Spinal cord (tissue), 10 donors: ENCODE measurements around the gene OR52I1. TPM values are rescaled to one million over a fixed set of nuclear protein-coding genes. Genes with fewer than 3 reads are reported as not detected.

Source experiments
- DNase-seq, 6 donors: peaks; one replicate each; pipeline versions ENCODE4 v3.0.0 to v3.0.0-alpha.2; 2013 to 2015; ENCODE audit warnings: low spot score in 6 of 6, low read depth in 4 of 6
- H3K27ac ChIP-seq: one replicate; pipeline ENCODE4 v1.5.1; 2013; ENCODE audit warnings: low read depth, low read length, control low read depth
- H3K27me3 ChIP-seq: one replicate; pipeline ENCODE4 v1.6.1; 2013; ENCODE audit warnings: low read length; ENCODE audit not compliant: control insufficient read depth, insufficient read depth
- H3K36me3 ChIP-seq: one replicate; pipeline ENCODE4 v1.6.1; 2013; ENCODE audit warnings: low read length; ENCODE audit not compliant: control insufficient read depth, insufficient read depth
- H3K4me1 ChIP-seq: one replicate; pipeline ENCODE4 v1.6.1; 2013; ENCODE audit warnings: low read length; ENCODE audit not compliant: control insufficient read depth, insufficient read depth
- H3K4me3 ChIP-seq: one replicate; pipeline ENCODE4 v1.5.1; 2013; ENCODE audit warnings: low read depth, low read length, control low read depth
- H3K9me3 ChIP-seq: one replicate; pipeline ENCODE4 v1.6.1; 2013; ENCODE audit warnings: low read length; ENCODE audit not compliant: control insufficient read depth, insufficient read depth
- WGBS: methylation state at CpG from one replicate; pipeline ENCODE4 v1.1.5; 2013; ENCODE audit warnings: missing lambda C conversion rate; ENCODE audit not compliant: insufficient coverage; 5-methylcytosine and 5-hydroxymethylcytosine counted together
- polyA plus RNA-seq, 2 donors: library from polyadenylated mRNA; unstranded; fragments of 120-200 nt; gene quantifications; one replicate each; pipeline ENCODE4 v1.2.1, GENCODE V29; 2013; ENCODE audit not compliant: insufficient read length in 2 of 2
- total RNA-seq, 2 donors: library from RNA; depleted of rRNA in 1 of 2; stranded (reverse); fragments of 120-200 nt in 1 of 2; fragments of >200 nt in 1 of 2; gene quantifications; one replicate each; pipeline versions ENCODE4 v1.2.3 to v1.2.4, GENCODE V29; 2013 to 2014
- donor health status: healthy.

Gene OR52I1
- total and polyA plus RNA-seq, 4 donors, result 0.08 TPM; not detected in 3

- Histone ChIP-seq H3K27ac (no peak overlapping the region), H3K9me3 (no peaks in the 10 kb centered on the region), H3K4me1 (peaks cover 8% of the 10 kb centered on the region), H3K27me3 (no peaks in the 10 kb centered on the region), H3K4me3 (no peak overlapping the region), H3K36me3 (no peaks in the 10 kb centered on the region)
- WGBS, result 88% methylated on average over 3 of the region's 3 CpGs
- DNase-seq, result no peak
These were observed 43.8 kb downstream of the OR52I1 start for GRCh38 chr11:4637662-4638047.

- DNase-seq, result no peak
- Histone ChIP-seq H3K9me3 (no peaks in the 10 kb centered on the region), H3K27me3 (no peaks in the 10 kb centered on the region), H3K4me1 (peaks cover 8% of the 10 kb centered on the region), H3K27ac (no peak overlapping the region), H3K4me3 (no peak overlapping the region), H3K36me3 (no peaks in the 10 kb centered on the region)
- 92% methylated on average over 5 of the region's 6 CpGs for WGBS
These were observed 46.1 kb downstream of the OR52I1 start for GRCh38 chr11:4639931-4640330.

GRCh38 chr11:4641501-4641900, 47.7 kb downstream of the OR52I1 start:
- Histone ChIP-seq H3K4me3 (no peak overlapping the region), H3K36me3 (no peaks in the 10 kb centered on the region), H3K27me3 (no peaks in the 10 kb centered on the region), H3K4me1 (peaks cover 8% of the 10 kb centered on the region), H3K27ac (no peak overlapping the region), H3K9me3 (no peaks in the 10 kb centered on the region)
- no peak for DNase-seq
- 95% methylated on average over 7 of the region's 7 CpGs for WGBS

- Histone ChIP-seq H3K36me3 (no peaks in the 10 kb centered on the region), H3K4me3 (no peak overlapping the region), H3K9me3 (no peaks in the 10 kb centered on the region), H3K27me3 (no peaks in the 10 kb centered on the region), H3K27ac (no peak overlapping the region), H3K4me1 (peaks cover 4% of the 10 kb centered on the region)
- no peak for DNase-seq
- WGBS, result 83% methylated on average over 6 of the region's 7 CpGs
These were observed 48.2 kb downstream of the OR52I1 start for GRCh38 chr11:4642043-4642442.

- Histone ChIP-seq H3K4me1 (no peaks in the 10 kb centered on the region), H3K36me3 (no peaks in the 10 kb centered on the region), H3K27me3 (no peaks in the 10 kb centered on the region), H3K4me3 (no peak overlapping the region), H3K27ac (no peak overlapping the region), H3K9me3 (no peaks in the 10 kb centered on the region)
- WGBS, result 49% methylated on average over 4 of the region's 5 CpGs
- no peak for DNase-seq
These were observed 49.2 kb downstream of the OR52I1 start for GRCh38 chr11:4643076-4643475.

- Histone ChIP-seq H3K36me3 (no peaks in the 10 kb centered on the region), H3K27me3 (no peaks in the 10 kb centered on the region), H3K4me3 (no peak within 1 kb of the TSS), H3K4me1 (no peaks in the 10 kb centered on the region), H3K27ac (no peak within 1 kb of the TSS), H3K9me3 (no peaks in the 10 kb centered on the region)
- 77% methylated on average over 2 of the region's 3 CpGs for WGBS
- no peak for DNase-seq
These were observed 49.8 kb downstream of the OR52I1 start, which contains the start of gene OR51E1 for GRCh38 chr11:4643682-4644081. OR51E1 (plus strand) TSS chr11:4643982; CDS start chr11:4652527, 8,545 bp downstream.

GRCh38 chr11:4644233-4644632, 50.4 kb downstream of the OR52I1 start:
- DNase-seq, result no peak
- WGBS, result 75% methylated on average over 4 of the region's 4 CpGs
- Histone ChIP-seq H3K4me1 (no peaks in the 10 kb centered on the region), H3K36me3 (no peaks in the 10 kb centered on the region), H3K4me3 (no peak overlapping the region), H3K27ac (no peak overlapping the region), H3K9me3 (no peaks in the 10 kb centered on the region), H3K27me3 (no peaks in the 10 kb centered on the region)

Other genes with a start within 250 kb of the OR52I1 start
- not detected for gene OR52B4, start 225.7 kb upstream of the OR52I1 start, total RNA-seq
- gene OR52B4, start 225.7 kb upstream of the OR52I1 start, polyA plus RNA-seq, result not detected
- 10 to 100 TPM; 10.1 to 28.2 TPM for gene TRIM21, start 200.3 kb upstream of the OR52I1 start, total RNA-seq
- 1 to 10 TPM; 6.9 to 7.6 TPM for gene TRIM21, start 200.3 kb upstream of the OR52I1 start, polyA plus RNA-seq
- under 1 TPM in 1 of 2 donors, not detected in 1; 0.30 TPM for gene OR52K2, start 144.7 kb upstream of the OR52I1 start, total RNA-seq
- not detected for gene OR52K2, start 144.7 kb upstream of the OR52I1 start, polyA plus RNA-seq
- gene OR52K1, start 111.4 kb upstream of the OR52I1 start, total RNA-seq, result under 1 TPM; under 0.01 to 0.06 TPM
- under 1 TPM; 0.11 to 0.35 TPM for gene OR52K1, start 111.4 kb upstream of the OR52I1 start, polyA plus RNA-seq
- not detected for gene OR52M1, start 48.8 kb upstream of the OR52I1 start, total RNA-seq
- gene OR52M1, start 48.8 kb upstream of the OR52I1 start, polyA plus RNA-seq, result not detected
- not detected for gene OR52I2, start 12.3 kb upstream of the OR52I1 start, total RNA-seq
- gene OR52I2, start 12.3 kb upstream of the OR52I1 start, polyA plus RNA-seq, result not detected
- gene TRIM68, start 14.2 kb downstream of the OR52I1 start, total RNA-seq, result 10 to 100 TPM; 11.3 to 15.5 TPM
- 10 to 100 TPM; 14.0 to 16.3 TPM for gene TRIM68, start 14.2 kb downstream of the OR52I1 start, polyA plus RNA-seq
- gene OR51D1, start 43.4 kb downstream of the OR52I1 start, total RNA-seq, result not detected
- gene OR51D1, start 43.4 kb downstream of the OR52I1 start, polyA plus RNA-seq, result not detected
- gene OR51E1, start 49.9 kb downstream of the OR52I1 start, total RNA-seq, result 1 to 10 TPM in 1 of 2 donors, under 1 TPM in 1; 0.40 to 1.8 TPM
- gene OR51E1, start 49.9 kb downstream of the OR52I1 start, polyA plus RNA-seq, result under 1 TPM; 0.11 to 0.29 TPM
- under 1 TPM; 0.39 to 0.40 TPM for gene OR51E2, start 103.8 kb downstream of the OR52I1 start, total RNA-seq
- under 1 TPM; 0.26 to 0.35 TPM for gene OR51E2, start 103.8 kb downstream of the OR52I1 start, polyA plus RNA-seq
- not detected for gene MMP26, start 110.7 kb downstream of the OR52I1 start, total RNA-seq
- under 1 TPM; 0.17 to 0.27 TPM for gene MMP26, start 110.7 kb downstream of the OR52I1 start, polyA plus RNA-seq
- gene OR51F1, start 175.9 kb downstream of the OR52I1 start, total RNA-seq, result not detected
- gene OR51F1, start 175.9 kb downstream of the OR52I1 start, polyA plus RNA-seq, result not detected
- gene OR52R1, start 210.3 kb downstream of the OR52I1 start, total RNA-seq, result not detected
- not detected for gene OR52R1, start 210.3 kb downstream of the OR52I1 start, polyA plus RNA-seq
- not detected for gene OR51F2, start 227.3 kb downstream of the OR52I1 start, total RNA-seq
- not detected for gene OR51F2, start 227.3 kb downstream of the OR52I1 start, polyA plus RNA-seq